Neural progenitor cell (in vitro differentiated cells): ENCODE measurements around the gene TNFRSF18.

Source experiments
- CTCF ChIP-seq: fragments of 200-600 bp; sonication (generic); IDR thresholded peaks from 2 replicates; pipeline ENCODE4 v1.5.1; 2017; ENCODE audit warnings: antibody characterized with exemption, mild to moderate bottlenecking
- EZH2phosphoT487 ChIP-seq: fragments of 200-600 bp; sonication (generic); IDR thresholded peaks from 2 replicates; pipeline ENCODE4 v1.6.1; 2017; ENCODE audit warnings: antibody characterized with exemption

GRCh38 chr1:1166642-1167397, 39.6 kb downstream of the TNFRSF18 start:
- TF ChIP-seq CTCF (no peak), EZH2phosphoT487 (no peak)
